Lower lobe of right lung (tissue), 2 donors: Measurements from ENCODE around the gene GSTK1. TPM values are rescaled to one million over a fixed set of nuclear protein-coding genes. Genes with fewer than 3 reads are reported as not detected.

ENCODE experiments used
- ATAC-seq, 2 donors: fragments of 200-7000 bp; cut with Tn5 transposase; one replicate each; pipeline ENCODE4 v1.9.1; 2020 to 2022; ENCODE audit warnings: mild to moderate bottlenecking in 2 of 2, moderate library complexity in 2 of 2
- DNase-seq: peaks from one replicate; pipeline ENCODE4 v3.0.0-alpha.2; 2020
- H3K27ac ChIP-seq: fragments of 200-600 bp; one replicate; pipeline ENCODE4 v1.8.0; 2022
- H3K27me3 ChIP-seq: fragments of 200-600 bp; one replicate; pipeline ENCODE4 v1.8.0; 2022; ENCODE audit warnings: low read depth
- H3K36me3 ChIP-seq: fragments of 200-600 bp; one replicate; pipeline ENCODE4 v1.8.0; 2022; ENCODE audit warnings: mild to moderate bottlenecking
- H3K4me1 ChIP-seq: fragments of 200-600 bp; one replicate; pipeline ENCODE4 v1.8.0; 2022
- H3K4me3 ChIP-seq: fragments of 200-600 bp; one replicate; pipeline ENCODE4 v1.8.0; 2022; ENCODE audit warnings: mild to moderate bottlenecking
- H3K9me3 ChIP-seq: fragments of 200-600 bp; one replicate; pipeline ENCODE4 v1.8.0; 2022
- intact Hi-C: fragments of 100-400 bp; cut with DNase I; formaldehyde crosslinking; loops from one replicate; pipeline ENCODE4 v1.11.0; 2022
- total RNA-seq: library from RNA; stranded (reverse); fragmentation: NEBNext Ultra II Directional; extraction: Animal tissue kit (Norgen Biotek cat#: 25700); gene quantifications from one replicate; pipeline ENCODE4 v1.2.1, GENCODE V29; 2021
- TF ChIP-seq, protein P1 (sequence below): fragments of 200-600 bp; IDR thresholded peaks from one replicate; pipeline ENCODE4 v1.8.0; 2022; ENCODE audit warnings: antibody characterized with exemption, mild to moderate bottlenecking
- donor health status: DM: no; HTN: yes; CAD: no; lungs with severe emphysema.

Gene GSTK1
- total RNA-seq, 1 donor from 2014 or later = 152 TPM

DNA sequence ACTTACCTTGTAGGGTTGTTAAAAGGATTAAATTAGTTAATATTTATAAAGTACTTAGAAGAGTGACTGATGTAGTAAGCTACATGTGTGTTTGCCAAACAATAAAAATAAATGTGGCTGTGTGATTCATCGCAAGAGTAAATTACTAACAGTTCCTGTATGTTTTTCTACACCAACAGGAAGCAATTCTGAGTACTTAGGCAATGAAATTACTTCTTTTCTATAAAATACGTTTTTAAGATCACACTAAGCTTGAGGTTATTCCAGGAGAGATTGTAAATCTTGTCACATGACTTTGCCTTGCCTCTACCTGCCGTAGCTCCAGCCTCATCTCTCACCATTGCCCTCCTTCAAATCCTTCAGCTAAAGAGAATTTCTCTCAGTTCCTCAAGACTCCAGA is 18.1 kb upstream of the GSTK1 start:
- Histone ChIP-seq H3K9me3 (no peaks in the 10 kb centered on the region), H3K4me3 (no peak overlapping the region), H3K36me3 (no peaks in the 10 kb centered on the region), H3K4me1 (no peaks in the 10 kb centered on the region), H3K27me3 (no peaks in the 10 kb centered on the region), H3K27ac (no peak overlapping the region)
- no peak for ATAC-seq
- TF ChIP-seq, protein P1, sequence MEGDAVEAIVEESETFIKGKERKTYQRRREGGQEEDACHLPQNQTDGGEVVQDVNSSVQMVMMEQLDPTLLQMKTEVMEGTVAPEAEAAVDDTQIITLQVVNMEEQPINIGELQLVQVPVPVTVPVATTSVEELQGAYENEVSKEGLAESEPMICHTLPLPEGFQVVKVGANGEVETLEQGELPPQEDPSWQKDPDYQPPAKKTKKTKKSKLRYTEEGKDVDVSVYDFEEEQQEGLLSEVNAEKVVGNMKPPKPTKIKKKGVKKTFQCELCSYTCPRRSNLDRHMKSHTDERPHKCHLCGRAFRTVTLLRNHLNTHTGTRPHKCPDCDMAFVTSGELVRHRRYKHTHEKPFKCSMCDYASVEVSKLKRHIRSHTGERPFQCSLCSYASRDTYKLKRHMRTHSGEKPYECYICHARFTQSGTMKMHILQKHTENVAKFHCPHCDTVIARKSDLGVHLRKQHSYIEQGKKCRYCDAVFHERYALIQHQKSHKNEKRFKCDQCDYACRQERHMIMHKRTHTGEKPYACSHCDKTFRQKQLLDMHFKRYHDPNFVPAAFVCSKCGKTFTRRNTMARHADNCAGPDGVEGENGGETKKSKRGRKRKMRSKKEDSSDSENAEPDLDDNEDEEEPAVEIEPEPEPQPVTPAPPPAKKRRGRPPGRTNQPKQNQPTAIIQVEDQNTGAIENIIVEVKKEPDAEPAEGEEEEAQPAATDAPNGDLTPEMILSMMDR = no peak
- no peak for DNase-seq
- intact Hi-C loops = loop anchor here (10.0 kb wide), 1 partner anchor 170 kb away; no protein-coding TSS in a partner anchor

DNA sequence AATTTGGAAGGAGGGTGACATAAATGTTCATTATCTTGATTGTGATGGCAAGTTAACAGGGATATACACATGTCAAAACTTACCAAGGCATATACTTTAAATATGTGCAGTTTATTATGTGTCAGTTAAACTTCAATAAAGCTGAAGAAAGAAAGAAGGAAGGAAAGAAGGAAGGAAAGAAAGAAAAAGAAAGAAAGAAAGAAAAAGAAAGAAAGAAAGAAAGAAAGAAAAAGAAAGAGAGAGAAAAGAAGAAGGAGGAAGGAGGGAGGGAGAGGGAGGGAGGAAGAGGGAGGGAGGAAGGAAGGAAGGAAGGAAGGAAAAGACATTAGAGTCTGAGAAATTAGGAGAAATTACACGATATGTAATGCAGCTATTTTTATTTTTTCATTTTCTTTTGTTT is 15.9 kb upstream of the GSTK1 start:
- DNase-seq (no peak), ATAC-seq (no peak)
- no peaks in the 10 kb centered on the region for H3K27me3 ChIP-seq
- no peaks in the 10 kb centered on the region for H3K36me3 ChIP-seq
- no peak overlapping the region for H3K4me3 ChIP-seq
- TF ChIP-seq, protein P1 = no peak
- intact Hi-C loops = loop anchor here (10.0 kb wide), 1 partner anchor 167 kb away; no protein-coding TSS in a partner anchor
- H3K27ac ChIP-seq = no peak overlapping the region
- H3K4me1 ChIP-seq = no peaks in the 10 kb centered on the region
- no peaks in the 10 kb centered on the region for H3K9me3 ChIP-seq

DNA sequence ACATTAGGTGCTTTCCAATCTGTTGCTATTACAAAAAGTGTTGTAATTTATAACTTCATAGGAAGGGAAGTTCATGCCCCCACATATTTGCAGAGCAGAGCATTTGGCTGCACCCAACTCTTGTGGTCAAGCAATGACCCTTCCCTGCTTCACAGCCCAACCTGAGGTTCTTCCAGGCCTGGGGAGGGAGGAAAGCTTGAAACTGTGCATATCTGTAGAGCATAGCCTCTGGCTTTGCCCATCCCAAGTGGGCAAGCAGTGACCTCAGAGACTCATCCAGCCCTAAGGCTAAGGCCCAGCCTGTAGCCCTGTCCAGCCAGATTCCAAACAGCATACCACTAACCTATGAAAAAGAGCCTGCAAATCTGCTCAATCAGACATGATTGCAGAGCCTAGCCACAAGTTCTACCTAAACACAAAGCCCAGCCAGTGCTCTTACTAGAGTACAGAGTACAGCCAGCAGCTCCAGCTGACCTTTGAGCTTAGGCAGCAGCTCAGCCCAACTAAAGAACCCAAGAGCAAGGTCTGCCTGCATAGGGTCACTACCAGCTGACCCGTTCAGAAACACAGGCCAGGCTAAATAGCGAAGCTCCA is 14.4 kb upstream of the GSTK1 start:
- ATAC-seq = no peak
- Histone ChIP-seq H3K27me3 (no peaks in the 10 kb centered on the region), H3K9me3 (no peaks in the 10 kb centered on the region), H3K27ac (no peak overlapping the region), H3K4me3 (no peak overlapping the region), H3K4me1 (no peaks in the 10 kb centered on the region), H3K36me3 (no peaks in the 10 kb centered on the region)
- TF ChIP-seq, protein P1 = no peak
- intact Hi-C loops = loop anchor here (10.0 kb wide), 1 partner anchor 166 kb away; no protein-coding TSS in a partner anchor
- no peak for DNase-seq

DNA sequence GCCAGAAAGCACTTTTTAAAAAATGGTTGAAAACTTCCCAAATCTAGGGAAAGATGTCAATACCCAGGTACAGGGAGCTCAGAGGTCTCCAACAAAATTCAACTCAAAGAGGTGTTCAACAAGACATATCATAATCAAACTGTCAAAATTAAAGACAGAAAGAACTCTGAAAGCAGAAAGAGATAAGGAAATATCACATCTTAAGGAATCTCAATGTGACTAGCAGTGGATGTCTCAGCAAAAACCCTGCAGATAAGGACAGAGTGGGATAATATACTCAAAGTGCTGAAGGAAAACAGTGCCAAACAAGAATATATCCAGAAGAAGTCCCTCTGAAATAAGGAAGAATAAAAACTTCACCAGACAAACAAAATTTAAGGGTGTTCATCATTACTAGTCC is 13.0 kb upstream of the GSTK1 start:
- Histone ChIP-seq H3K27ac (no peak overlapping the region), H3K4me3 (no peak overlapping the region), H3K9me3 (no peaks in the 10 kb centered on the region), H3K27me3 (no peaks in the 10 kb centered on the region), H3K36me3 (no peaks in the 10 kb centered on the region), H3K4me1 (no peaks in the 10 kb centered on the region)
- intact Hi-C loops = no loop called here
- TF ChIP-seq, protein P1 = no peak
- ATAC-seq (no peak), DNase-seq (no peak)

DNA sequence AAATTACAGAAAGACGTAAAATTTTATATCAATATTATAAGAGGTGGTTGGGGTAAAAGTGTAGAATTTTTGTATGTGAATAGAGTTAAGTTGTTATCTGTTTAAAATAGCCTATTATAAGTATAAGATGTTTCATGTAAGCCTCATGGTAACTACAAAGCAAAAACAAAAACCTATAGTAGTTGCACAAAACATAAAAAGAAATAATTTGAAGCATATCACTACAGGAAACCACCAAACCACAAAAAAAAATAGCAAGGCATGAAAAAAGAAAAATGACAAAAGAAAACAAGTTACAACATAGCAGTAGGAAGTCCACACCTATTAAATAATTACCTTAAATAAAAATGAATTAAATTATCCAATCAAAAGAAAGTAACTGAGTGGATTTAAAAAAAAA is 12.4 kb upstream of the GSTK1 start:
- DNase-seq (no peak), ATAC-seq (no peak)
- intact Hi-C loops = no loop called here
- Histone ChIP-seq H3K36me3 (no peaks in the 10 kb centered on the region), H3K4me1 (no peaks in the 10 kb centered on the region), H3K4me3 (no peak overlapping the region), H3K27ac (no peak overlapping the region), H3K9me3 (no peaks in the 10 kb centered on the region), H3K27me3 (no peaks in the 10 kb centered on the region)
- TF ChIP-seq, protein P1 = no peak
